RCC 7860 (cell line): ENCODE results near the gene SOX9.

Source experiments
- DNase-seq: peaks from one replicate; pipeline ENCODE4 v3.0.0-alpha.2; 2015; ENCODE audit warnings: low spot score
- FAIRE-seq: peaks from 2 replicates; lab custom pipeline; 2012; peaks lifted over from hg19 to GRCh38; lab: Jason Lieb, UNC

SOX9 gene

GRCh38 chr17:72158895-72159885 is 38.4 kb downstream of the SOX9 start:
- DNase-seq (no peak), FAIRE-seq (no peak)

- DNase-seq (no peak), FAIRE-seq (no peak)
Measured at GRCh38 chr17:72162569-72162968, 41.7 kb downstream of the SOX9 start.

- no peak for DNase-seq
- FAIRE-seq, result no peak
Measured at GRCh38 chr17:72163474-72163873, 42.7 kb downstream of the SOX9 start.

- DNase-seq, result no peak
- no peak for FAIRE-seq
Measured at GRCh38 chr17:72164158-72164739, 43.4 kb downstream of the SOX9 start.

GRCh38 chr17:72165192-72165866 is 44.5 kb downstream of the SOX9 start:
- FAIRE-seq (no peak), DNase-seq (no peak)

GRCh38 chr17:72165867-72166439 is 45.1 kb downstream of the SOX9 start:
- FAIRE-seq, result no peak

GRCh38 chr17:72167593-72167992 is 46.8 kb downstream of the SOX9 start:
- FAIRE-seq (no peak), DNase-seq (no peak)

More at GRCh38 chr17:72165867-72166439, 45.1 kb downstream of the SOX9 start:
- DNase-seq, result no peak

GRCh38 chr17:72169823-72170222 is 49.0 kb downstream of the SOX9 start:
- FAIRE-seq (no peak), DNase-seq (no peak)

- DNase-seq (no peak), FAIRE-seq (no peak)
Measured at GRCh38 chr17:72171703-72172667, 51.2 kb downstream of the SOX9 start.

GRCh38 chr17:72173499-72174116 is 52.8 kb downstream of the SOX9 start:
- FAIRE-seq (no peak), DNase-seq (no peak)

- DNase-seq (no peak), FAIRE-seq (no peak)
Measured at GRCh38 chr17:72175263-72175662, 54.4 kb downstream of the SOX9 start.
